WTC11 (cell line): ENCODE measurements around the gene ERC2. TPM values are rescaled to one million over a fixed set of nuclear protein-coding genes. Genes with fewer than 3 reads are reported as not detected.

Experiments used
- ATAC-seq: fragments of 200-7000 bp; cut with Tn5 transposase; 2 replicates; pipeline ENCODE4 v1.10.0; 2021; ENCODE audit warnings: mild to moderate bottlenecking, moderate library complexity
- CTCF ChIA-PET: fragments of 300-600 bp; sonication (Branson Sonifier 250); formaldehyde crosslinking; loops from one replicate; lab custom pipeline; 2021; ENCODE audit warnings: antibody characterized with exemption; lab: Charles Lee
- POLR2A ChIA-PET: fragments of 350-600 bp; sonication (Branson Sonifier 250); formaldehyde crosslinking; loops from one replicate; lab custom pipeline; 2021; ENCODE audit warnings: antibody characterized with exemption; lab: Charles Lee
- DNase-seq: peaks from one replicate; pipeline ENCODE4 v3.0.0; 2021; ENCODE audit warnings: low spot score
- H3K27ac Mint-ChIP-seq: 2 replicates; pipeline ENCODE4 v1.8.0; 2021; ENCODE audit warnings: mixed read lengths
- H3K27me3 Mint-ChIP-seq: 2 replicates; pipeline ENCODE4 v1.8.0; 2021; ENCODE audit warnings: low read depth, mild to moderate bottlenecking, moderate library complexity, mixed read lengths
- H3K36me3 Mint-ChIP-seq: 2 replicates; pipeline ENCODE4 v1.8.0; 2021; ENCODE audit warnings: mixed read lengths
- H3K4me1 Mint-ChIP-seq: 2 replicates; pipeline ENCODE4 v1.8.0; 2022; ENCODE audit warnings: mixed read lengths
- H3K4me3 Mint-ChIP-seq: 2 replicates; pipeline ENCODE4 v1.8.0; 2021; ENCODE audit warnings: mild to moderate bottlenecking, moderate library complexity, mixed read lengths
- H3K9me3 Mint-ChIP-seq: 2 replicates; pipeline ENCODE4 v1.8.0; 2021; ENCODE audit warnings: mixed read lengths
- CREM ChIP-seq: sonication (generic); formaldehyde crosslinking; IDR thresholded peaks from 2 replicates; pipeline ENCODE4 v1.8.1; 2022; ENCODE audit warnings: mild to moderate bottlenecking, missing genetic modification reagents, moderate library complexity
- ELF4 ChIP-seq: sonication (generic); formaldehyde crosslinking; IDR thresholded peaks from 2 replicates; pipeline ENCODE4 v1.8.1; 2022; ENCODE audit warnings: low read depth, mild to moderate bottlenecking, moderate library complexity, missing genetic modification reagents
- EMX1 ChIP-seq: fragments of 250-450 bp; sonication (Bioruptor Pico); IDR thresholded peaks from 2 replicates; pipeline ENCODE4 v1.8.0; 2021; ENCODE audit warnings: mild to moderate bottlenecking
- ESRRA ChIP-seq: sonication (generic); formaldehyde crosslinking; IDR thresholded peaks from 2 replicates; pipeline ENCODE4 v1.8.1; 2022; ENCODE audit warnings: mild to moderate bottlenecking, missing genetic modification reagents, borderline replicate concordance
- HMGA2 ChIP-seq: fragments of 250-450 bp; sonication (Bioruptor Pico); IDR thresholded peaks from 2 replicates; pipeline ENCODE4 v1.4.0; 2021; ENCODE audit warnings: mild to moderate bottlenecking, moderate library complexity
- JAZF1 ChIP-seq: fragments of 250-450 bp; sonication (Bioruptor Pico); IDR thresholded peaks from 2 replicates; pipeline ENCODE4 v1.9.0; 2021; ENCODE audit warnings: moderate library complexity, mild to moderate bottlenecking, inconsistent platforms
- TCF7 ChIP-seq: sonication (generic); formaldehyde crosslinking; IDR thresholded peaks from 2 replicates; pipeline ENCODE4 v1.8.0; 2022; ENCODE audit warnings: mild to moderate bottlenecking, low read depth, missing genetic modification reagents, moderate library complexity
- TEAD4 ChIP-seq: sonication (generic); formaldehyde crosslinking; IDR thresholded peaks from 2 replicates; pipeline ENCODE4 v1.8.0; 2022; ENCODE audit warnings: mild to moderate bottlenecking, missing genetic modification reagents
- TP53 ChIP-seq: sonication (generic); formaldehyde crosslinking; IDR thresholded peaks from 2 replicates; pipeline ENCODE4 v1.8.1; 2023; ENCODE audit warnings: mild to moderate bottlenecking, missing genetic modification reagents
- ZNF423 ChIP-seq: fragments of 250-450 bp; sonication (Bioruptor Pico); IDR thresholded peaks from 2 replicates; pipeline ENCODE4 v2.1.2; 2022; ENCODE audit warnings: mild to moderate bottlenecking, moderate library complexity
- ZNF671 ChIP-seq: fragments of 250-450 bp; sonication (Bioruptor Pico); IDR thresholded peaks from 2 replicates; pipeline ENCODE4 v1.8.0; 2021; ENCODE audit warnings: mild to moderate bottlenecking
- total RNA-seq: library from RNA; stranded (reverse); gene quantifications from 3 replicates; pipeline ENCODE4 v1.2.3, GENCODE V29; 2021
- TF ChIP-seq, protein P1 (sequence below): fragments of 250-450 bp; sonication (Bioruptor Pico); IDR thresholded peaks from 2 replicates; pipeline ENCODE4 v1.9.0; 2021; ENCODE audit warnings: moderate library complexity, mild to moderate bottlenecking, inconsistent platforms, borderline replicate concordance
- TF ChIP-seq, protein P2 (sequence below): sonication (generic); formaldehyde crosslinking; IDR thresholded peaks from 2 replicates; pipeline ENCODE4 v1.8.1; 2023; ENCODE audit warnings: mild to moderate bottlenecking, missing genetic modification reagents, borderline replicate concordance
- TF ChIP-seq, protein P3 (sequence below): sonication (generic); formaldehyde crosslinking; IDR thresholded peaks from 2 replicates; pipeline ENCODE4 v1.8.0; 2022; ENCODE audit warnings: mild to moderate bottlenecking, missing genetic modification reagents
- TF ChIP-seq, protein P4 (sequence below): fragments of 250-450 bp; sonication (Bioruptor Pico); IDR thresholded peaks from 2 replicates; pipeline ENCODE4 v1.9.0; 2021; ENCODE audit warnings: mild to moderate bottlenecking
- TF ChIP-seq, protein P5 (sequence below): sonication (generic); formaldehyde crosslinking; IDR thresholded peaks from 2 replicates; pipeline ENCODE4 v1.8.1; 2023; ENCODE audit warnings: mild to moderate bottlenecking, missing genetic modification reagents
- TF ChIP-seq, protein P6 (sequence below): sonication (generic); formaldehyde crosslinking; IDR thresholded peaks from 2 replicates; pipeline ENCODE4 v1.8.1; 2022; ENCODE audit warnings: low read depth, missing genetic modification reagents, borderline replicate concordance
- TF ChIP-seq, protein P7 (sequence below): fragments of 250-450 bp; sonication (Bioruptor Pico); conservative IDR thresholded peaks from 2 replicates; pipeline ENCODE4 v1.9.0; 2021; ENCODE audit warnings: mild to moderate bottlenecking
- TF ChIP-seq, protein P8 (sequence below): sonication (generic); formaldehyde crosslinking; IDR thresholded peaks from 2 replicates; pipeline ENCODE4 v1.8.1; 2023; ENCODE audit warnings: mild to moderate bottlenecking, missing genetic modification reagents

The ERC2 gene
- total RNA-seq, 1 experiment from 2014 or later, result 23.5 TPM

DNA sequence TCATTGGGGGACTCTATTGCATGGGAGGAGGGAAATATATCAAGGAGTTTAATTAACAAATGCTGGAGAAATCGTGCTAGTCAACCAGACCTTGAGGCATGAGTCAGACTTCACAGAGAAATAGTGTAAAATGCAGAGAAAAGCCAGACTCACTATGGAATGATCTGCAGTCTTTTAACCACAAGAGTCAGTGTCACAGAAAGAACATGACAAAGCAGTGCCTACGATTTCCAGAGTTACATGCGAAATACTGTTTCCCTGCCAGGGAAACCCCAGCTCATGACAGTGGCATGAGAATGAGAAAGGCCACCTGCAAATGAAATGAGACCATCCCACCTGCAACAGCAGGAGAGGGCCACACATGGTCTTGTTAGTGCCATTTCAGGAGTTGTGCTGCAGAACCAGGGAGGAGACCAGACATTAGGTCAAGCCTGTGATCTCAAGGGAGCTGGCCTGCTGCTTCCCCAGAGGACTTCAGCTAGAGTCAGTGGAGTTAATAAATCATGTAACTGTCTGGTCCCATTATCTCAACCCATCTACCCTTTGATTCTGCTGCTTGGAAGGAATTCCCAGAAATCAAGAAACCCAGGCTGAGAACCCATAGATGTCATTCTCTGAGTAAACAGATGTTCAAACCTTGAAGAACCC lies 79.0 kb downstream of the ERC2 start:
- DNase-seq, result no peak
- Mint-ChIP-seq H3K4me3 (no peak overlapping the region), H3K9me3 (peaks cover 7% of the 10 kb centered on the region; the same call in 1 of the 2 replicates), H3K27ac (no peak overlapping the region), H3K27me3 (no peaks in the 10 kb centered on the region), H3K36me3 (peaks cover 3% of the 10 kb centered on the region; the same call in 1 of the 2 replicates), H3K4me1 (no peaks in the 10 kb centered on the region)
- TF ChIP-seq EMX1 (CRISPR knock-in tag) (no peak), HMGA2 (CRISPR knock-in tag) (no peak), TP53 (CRISPR knock-in tag) (no peak)
- TF ChIP-seq, protein P1, sequence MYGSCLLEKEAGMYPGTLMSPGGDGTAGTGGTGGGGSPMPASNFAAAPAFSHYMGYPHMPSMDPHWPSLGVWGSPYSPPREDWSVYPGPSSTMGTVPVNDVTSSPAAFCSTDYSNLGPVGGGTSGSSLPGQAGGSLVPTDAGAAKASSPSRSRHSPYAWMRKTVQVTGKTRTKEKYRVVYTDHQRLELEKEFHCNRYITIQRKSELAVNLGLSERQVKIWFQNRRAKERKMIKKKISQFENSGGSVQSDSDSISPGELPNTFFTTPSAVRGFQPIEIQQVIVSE (CRISPR knock-in tag), result no peak
- TF ChIP-seq, protein P2, sequence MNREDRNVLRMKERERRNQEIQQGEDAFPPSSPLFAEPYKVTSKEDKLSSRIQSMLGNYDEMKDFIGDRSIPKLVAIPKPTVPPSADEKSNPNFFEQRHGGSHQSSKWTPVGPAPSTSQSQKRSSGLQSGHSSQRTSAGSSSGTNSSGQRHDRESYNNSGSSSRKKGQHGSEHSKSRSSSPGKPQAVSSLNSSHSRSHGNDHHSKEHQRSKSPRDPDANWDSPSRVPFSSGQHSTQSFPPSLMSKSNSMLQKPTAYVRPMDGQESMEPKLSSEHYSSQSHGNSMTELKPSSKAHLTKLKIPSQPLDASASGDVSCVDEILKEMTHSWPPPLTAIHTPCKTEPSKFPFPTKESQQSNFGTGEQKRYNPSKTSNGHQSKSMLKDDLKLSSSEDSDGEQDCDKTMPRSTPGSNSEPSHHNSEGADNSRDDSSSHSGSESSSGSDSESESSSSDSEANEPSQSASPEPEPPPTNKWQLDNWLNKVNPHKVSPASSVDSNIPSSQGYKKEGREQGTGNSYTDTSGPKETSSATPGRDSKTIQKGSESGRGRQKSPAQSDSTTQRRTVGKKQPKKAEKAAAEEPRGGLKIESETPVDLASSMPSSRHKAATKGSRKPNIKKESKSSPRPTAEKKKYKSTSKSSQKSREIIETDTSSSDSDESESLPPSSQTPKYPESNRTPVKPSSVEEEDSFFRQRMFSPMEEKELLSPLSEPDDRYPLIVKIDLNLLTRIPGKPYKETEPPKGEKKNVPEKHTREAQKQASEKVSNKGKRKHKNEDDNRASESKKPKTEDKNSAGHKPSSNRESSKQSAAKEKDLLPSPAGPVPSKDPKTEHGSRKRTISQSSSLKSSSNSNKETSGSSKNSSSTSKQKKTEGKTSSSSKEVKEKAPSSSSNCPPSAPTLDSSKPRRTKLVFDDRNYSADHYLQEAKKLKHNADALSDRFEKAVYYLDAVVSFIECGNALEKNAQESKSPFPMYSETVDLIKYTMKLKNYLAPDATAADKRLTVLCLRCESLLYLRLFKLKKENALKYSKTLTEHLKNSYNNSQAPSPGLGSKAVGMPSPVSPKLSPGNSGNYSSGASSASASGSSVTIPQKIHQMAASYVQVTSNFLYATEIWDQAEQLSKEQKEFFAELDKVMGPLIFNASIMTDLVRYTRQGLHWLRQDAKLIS (CRISPR knock-in tag), result no peak
- TF ChIP-seq, protein P3, sequence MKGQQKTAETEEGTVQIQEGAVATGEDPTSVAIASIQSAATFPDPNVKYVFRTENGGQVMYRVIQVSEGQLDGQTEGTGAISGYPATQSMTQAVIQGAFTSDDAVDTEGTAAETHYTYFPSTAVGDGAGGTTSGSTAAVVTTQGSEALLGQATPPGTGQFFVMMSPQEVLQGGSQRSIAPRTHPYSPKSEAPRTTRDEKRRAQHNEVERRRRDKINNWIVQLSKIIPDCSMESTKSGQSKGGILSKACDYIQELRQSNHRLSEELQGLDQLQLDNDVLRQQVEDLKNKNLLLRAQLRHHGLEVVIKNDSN (CRISPR knock-in tag), result no peak
- no peak for ATAC-seq
- CTCF ChIA-PET, result no interaction called here
- POLR2A ChIA-PET, result no interaction called here

DNA sequence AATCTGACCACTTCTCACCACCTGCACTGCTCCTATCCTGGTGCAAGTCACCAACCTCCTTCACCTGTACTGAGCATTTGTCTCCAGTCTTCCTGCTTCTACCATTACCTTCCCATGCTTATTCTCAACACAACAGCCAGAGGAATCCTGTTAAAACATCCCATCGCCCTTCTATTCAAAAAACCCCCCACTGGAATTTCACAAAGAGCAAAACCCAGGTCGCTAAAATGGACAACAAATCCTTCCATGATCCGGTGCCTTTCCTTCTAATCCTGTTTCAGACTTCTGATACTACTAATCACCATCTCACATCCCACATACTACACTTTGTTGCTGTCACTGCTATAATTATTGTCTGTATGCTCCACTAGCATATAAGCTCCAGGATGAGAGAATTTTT lies 85.2 kb downstream of the ERC2 start:
- no peak for ATAC-seq
- CTCF ChIA-PET, result no interaction called here
- TF ChIP-seq TEAD4 (CRISPR knock-in tag) (no peak), ESRRA (CRISPR knock-in tag) (no peak), ELF4 (CRISPR knock-in tag) (no peak), ZNF671 (CRISPR knock-in tag) (no peak), JAZF1 (CRISPR knock-in tag) (no peak), TCF7 (no peak), ZNF423 (CRISPR knock-in tag) (no peak), CREM (no peak), HMGA2 (CRISPR knock-in tag) (no peak)
- TF ChIP-seq, protein P4, sequence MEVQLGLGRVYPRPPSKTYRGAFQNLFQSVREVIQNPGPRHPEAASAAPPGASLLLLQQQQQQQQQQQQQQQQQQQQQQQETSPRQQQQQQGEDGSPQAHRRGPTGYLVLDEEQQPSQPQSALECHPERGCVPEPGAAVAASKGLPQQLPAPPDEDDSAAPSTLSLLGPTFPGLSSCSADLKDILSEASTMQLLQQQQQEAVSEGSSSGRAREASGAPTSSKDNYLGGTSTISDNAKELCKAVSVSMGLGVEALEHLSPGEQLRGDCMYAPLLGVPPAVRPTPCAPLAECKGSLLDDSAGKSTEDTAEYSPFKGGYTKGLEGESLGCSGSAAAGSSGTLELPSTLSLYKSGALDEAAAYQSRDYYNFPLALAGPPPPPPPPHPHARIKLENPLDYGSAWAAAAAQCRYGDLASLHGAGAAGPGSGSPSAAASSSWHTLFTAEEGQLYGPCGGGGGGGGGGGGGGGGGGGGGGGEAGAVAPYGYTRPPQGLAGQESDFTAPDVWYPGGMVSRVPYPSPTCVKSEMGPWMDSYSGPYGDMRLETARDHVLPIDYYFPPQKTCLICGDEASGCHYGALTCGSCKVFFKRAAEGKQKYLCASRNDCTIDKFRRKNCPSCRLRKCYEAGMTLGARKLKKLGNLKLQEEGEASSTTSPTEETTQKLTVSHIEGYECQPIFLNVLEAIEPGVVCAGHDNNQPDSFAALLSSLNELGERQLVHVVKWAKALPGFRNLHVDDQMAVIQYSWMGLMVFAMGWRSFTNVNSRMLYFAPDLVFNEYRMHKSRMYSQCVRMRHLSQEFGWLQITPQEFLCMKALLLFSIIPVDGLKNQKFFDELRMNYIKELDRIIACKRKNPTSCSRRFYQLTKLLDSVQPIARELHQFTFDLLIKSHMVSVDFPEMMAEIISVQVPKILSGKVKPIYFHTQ, result no peak
- TF ChIP-seq, protein P5, sequence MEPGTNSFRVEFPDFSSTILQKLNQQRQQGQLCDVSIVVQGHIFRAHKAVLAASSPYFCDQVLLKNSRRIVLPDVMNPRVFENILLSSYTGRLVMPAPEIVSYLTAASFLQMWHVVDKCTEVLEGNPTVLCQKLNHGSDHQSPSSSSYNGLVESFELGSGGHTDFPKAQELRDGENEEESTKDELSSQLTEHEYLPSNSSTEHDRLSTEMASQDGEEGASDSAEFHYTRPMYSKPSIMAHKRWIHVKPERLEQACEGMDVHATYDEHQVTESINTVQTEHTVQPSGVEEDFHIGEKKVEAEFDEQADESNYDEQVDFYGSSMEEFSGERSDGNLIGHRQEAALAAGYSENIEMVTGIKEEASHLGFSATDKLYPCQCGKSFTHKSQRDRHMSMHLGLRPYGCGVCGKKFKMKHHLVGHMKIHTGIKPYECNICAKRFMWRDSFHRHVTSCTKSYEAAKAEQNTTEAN (CRISPR knock-in tag), result no peak
- TF ChIP-seq, protein P6, sequence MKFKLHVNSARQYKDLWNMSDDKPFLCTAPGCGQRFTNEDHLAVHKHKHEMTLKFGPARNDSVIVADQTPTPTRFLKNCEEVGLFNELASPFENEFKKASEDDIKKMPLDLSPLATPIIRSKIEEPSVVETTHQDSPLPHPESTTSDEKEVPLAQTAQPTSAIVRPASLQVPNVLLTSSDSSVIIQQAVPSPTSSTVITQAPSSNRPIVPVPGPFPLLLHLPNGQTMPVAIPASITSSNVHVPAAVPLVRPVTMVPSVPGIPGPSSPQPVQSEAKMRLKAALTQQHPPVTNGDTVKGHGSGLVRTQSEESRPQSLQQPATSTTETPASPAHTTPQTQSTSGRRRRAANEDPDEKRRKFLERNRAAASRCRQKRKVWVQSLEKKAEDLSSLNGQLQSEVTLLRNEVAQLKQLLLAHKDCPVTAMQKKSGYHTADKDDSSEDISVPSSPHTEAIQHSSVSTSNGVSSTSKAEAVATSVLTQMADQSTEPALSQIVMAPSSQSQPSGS (CRISPR knock-in tag), result no peak
- TF ChIP-seq, protein P7, sequence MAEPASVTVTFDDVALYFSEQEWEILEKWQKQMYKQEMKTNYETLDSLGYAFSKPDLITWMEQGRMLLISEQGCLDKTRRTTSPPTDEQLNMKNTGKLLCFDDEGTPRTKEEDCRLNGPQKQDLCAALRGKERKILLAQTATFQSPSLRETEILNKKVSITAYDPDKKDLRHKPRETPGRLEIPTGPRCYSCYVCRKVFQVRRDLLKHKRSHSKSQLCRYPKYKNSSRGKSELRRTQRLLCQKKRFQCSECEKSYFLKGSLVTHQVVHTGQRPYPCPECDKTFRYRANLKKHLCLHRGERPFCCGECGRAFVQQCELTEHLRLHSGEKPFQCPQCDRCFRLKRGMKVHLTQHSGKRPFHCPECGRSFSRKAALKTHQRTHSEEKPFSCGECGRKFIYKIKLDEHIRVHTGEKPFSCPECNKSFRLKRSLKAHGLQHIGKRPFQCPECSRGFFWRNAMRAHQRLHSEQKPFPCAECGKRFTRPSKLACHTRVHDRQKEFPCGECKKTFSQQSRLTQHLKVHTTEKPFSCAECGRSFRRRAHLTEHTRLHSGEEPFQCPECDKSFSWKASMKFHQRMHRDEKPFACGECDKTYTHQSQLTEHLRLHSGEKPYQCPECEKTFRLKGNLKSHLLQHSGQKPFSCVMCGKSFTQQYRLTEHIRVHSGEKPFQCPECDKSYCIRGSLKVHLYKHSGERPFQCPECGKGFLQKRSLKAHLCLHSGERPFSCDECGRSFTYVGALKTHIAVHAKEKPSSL (CRISPR knock-in tag), result no peak
- TF ChIP-seq, protein P8, sequence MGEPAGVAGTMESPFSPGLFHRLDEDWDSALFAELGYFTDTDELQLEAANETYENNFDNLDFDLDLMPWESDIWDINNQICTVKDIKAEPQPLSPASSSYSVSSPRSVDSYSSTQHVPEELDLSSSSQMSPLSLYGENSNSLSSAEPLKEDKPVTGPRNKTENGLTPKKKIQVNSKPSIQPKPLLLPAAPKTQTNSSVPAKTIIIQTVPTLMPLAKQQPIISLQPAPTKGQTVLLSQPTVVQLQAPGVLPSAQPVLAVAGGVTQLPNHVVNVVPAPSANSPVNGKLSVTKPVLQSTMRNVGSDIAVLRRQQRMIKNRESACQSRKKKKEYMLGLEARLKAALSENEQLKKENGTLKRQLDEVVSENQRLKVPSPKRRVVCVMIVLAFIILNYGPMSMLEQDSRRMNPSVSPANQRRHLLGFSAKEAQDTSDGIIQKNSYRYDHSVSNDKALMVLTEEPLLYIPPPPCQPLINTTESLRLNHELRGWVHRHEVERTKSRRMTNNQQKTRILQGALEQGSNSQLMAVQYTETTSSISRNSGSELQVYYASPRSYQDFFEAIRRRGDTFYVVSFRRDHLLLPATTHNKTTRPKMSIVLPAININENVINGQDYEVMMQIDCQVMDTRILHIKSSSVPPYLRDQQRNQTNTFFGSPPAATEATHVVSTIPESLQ (CRISPR knock-in tag), result no peak

More for the DNA sequence above, 85.2 kb downstream of the ERC2 start:
- Mint-ChIP-seq H3K9me3 (0 out of 2 replicates have a peak, but pooled peaks cover under 1% of the 10 kb centered on the region), H3K4me1 (no peaks in the 10 kb centered on the region), H3K27ac (no peak overlapping the region), H3K36me3 (no peaks in the 10 kb centered on the region), H3K27me3 (no peaks in the 10 kb centered on the region), H3K4me3 (no peak overlapping the region)
- POLR2A ChIA-PET, result no interaction called here
- no peak for DNase-seq
